Endothelial cell of umbilical vein (primary cell): ENCODE measurements around the gene NKG7. TPM values are rescaled to one million over a fixed set of nuclear protein-coding genes. Genes with fewer than 3 reads are reported as not detected.
"Not testable (repeated sequence)": the region's sequence is repeated elsewhere in the genome, so short reads cannot be mapped to it uniquely, and the experiment has no call there.

Experiments
- BruUV-seq: library from RNA; stranded (reverse); fragments of 400-500 nt; replicated peaks from 2 replicates; lab custom pipeline; 2021; lab: Mats Ljungman, UMichigan
- CTCF ChIA-PET: fragments of 300-600, 350-600 bp; sonication (Branson Sonifier 250); formaldehyde crosslinking; loops from one replicate; lab custom pipeline; 2021; ENCODE audit warnings: antibody characterized with exemption, inconsistent platforms; lab: Charles Lee
- POLR2A ChIA-PET: fragments of 300-600, 350-600 bp; sonication (Branson Sonifier 250); formaldehyde crosslinking; loops from one replicate; lab custom pipeline; 2021; ENCODE audit warnings: antibody characterized with exemption, inconsistent platforms; lab: Charles Lee
- DNase-seq: peaks from one replicate; pipeline ENCODE4 v3.0.0-alpha.2; 2011; ENCODE audit warnings: low read depth, low spot score
- FAIRE-seq: peaks from 2 replicates; lab custom pipeline; 2011; peaks lifted over from hg19 to GRCh38; lab: Jason Lieb, UNC
- H2AFZ ChIP-seq: 2 replicates; pipeline ENCODE4 v1.6.0; 2012; ENCODE audit warnings: low read depth, low read length, control low read depth, inconsistent platforms
- H3K27ac ChIP-seq: 2 replicates; pipeline ENCODE4 v1.5.1; 2011; ENCODE audit warnings: low read depth, mild to moderate bottlenecking, control low read depth, low read length, moderate library complexity; ENCODE audit not compliant: insufficient read depth
- H3K27me3 ChIP-seq, 2 experiments: 2 replicates each; pipeline versions ENCODE4 v1.6.0 to v1.6.1; 2011; ENCODE audit warnings: low read length in 2 of 2, mixed read lengths in 1 of 2; ENCODE audit not compliant: control insufficient read depth in 2 of 2, insufficient read depth in 2 of 2
- H3K36me3 ChIP-seq, 2 experiments: 2 replicates in 1 of 2; 3 replicates in 1 of 2; pipeline ENCODE4 v1.5.1; 2011; ENCODE audit warnings: low read length in 2 of 2, mild to moderate bottlenecking in 1 of 2, moderate library complexity in 1 of 2; ENCODE audit not compliant: control insufficient read depth in 2 of 2, insufficient read depth in 2 of 2; ENCODE audit errors: extremely low read depth in 1 of 2
- H3K4me1 ChIP-seq: 3 replicates; pipeline ENCODE4 v1.5.1; 2011; ENCODE audit warnings: mild to moderate bottlenecking, low read length; ENCODE audit not compliant: control insufficient read depth, insufficient read depth; ENCODE audit errors: extremely low read depth
- H3K4me2 ChIP-seq: 2 replicates; pipeline ENCODE4 v1.6.1; 2011; ENCODE audit warnings: low read length, control low read depth, mixed read lengths; ENCODE audit not compliant: insufficient read depth
- H3K4me3 ChIP-seq, 3 experiments: fragments of 200-600 bp in 1 of 3; sonication (generic), shearing (Covaris generic) in 1 of 3; replicated peaks in 1 of 3; 2 replicates each; pipeline ENCODE4 v1.5.1; 2011 to 2016; ENCODE audit warnings: control low read depth in 3 of 3, low read length in 3 of 3, mild to moderate bottlenecking in 2 of 3, inconsistent platforms in 1 of 3, low read depth in 1 of 3, moderate library complexity in 1 of 3; ENCODE audit not compliant: insufficient read depth in 1 of 3
- H3K79me2 ChIP-seq: 2 replicates; pipeline ENCODE4 v1.6.0; 2012; ENCODE audit warnings: low read length, inconsistent platforms; ENCODE audit not compliant: control insufficient read depth, insufficient read depth
- H3K9ac ChIP-seq: replicated peaks from 2 replicates; pipeline ENCODE3; 2011; ENCODE audit warnings: low read length, control low read depth; ENCODE audit not compliant: insufficient read depth; ENCODE audit errors: extremely low read depth
- H3K9me1 ChIP-seq: replicated peaks from 3 replicates; pipeline ENCODE4 v1.6.0; 2011; ENCODE audit warnings: mild to moderate bottlenecking, low read length; ENCODE audit not compliant: control insufficient read depth, insufficient read depth; ENCODE audit errors: extremely low read depth
- H3K9me3 ChIP-seq: replicated peaks from 2 replicates; pipeline ENCODE4 v1.5.1; 2012; ENCODE audit warnings: low read length, inconsistent platforms; ENCODE audit not compliant: control insufficient read depth, insufficient read depth
- H4K20me1 ChIP-seq: replicated peaks from 2 replicates; pipeline ENCODE3; 2011; ENCODE audit warnings: mild to moderate bottlenecking, low read length; ENCODE audit not compliant: control insufficient read depth, insufficient read depth; ENCODE audit errors: extremely low read depth
- CTCF ChIP-seq, 2 donors: IDR thresholded peaks; 1 replicate in 1 of 2; 2 replicates in 1 of 2; pipeline ENCODE4 v1.5.1; 2011; ENCODE audit warnings: low read length in 2 of 2, mild to moderate bottlenecking in 2 of 2, moderate library complexity in 2 of 2, control low read depth in 1 of 2, inconsistent platforms in 1 of 2, low read depth in 1 of 2; ENCODE audit not compliant: insufficient read depth in 1 of 2; ENCODE audit errors: extremely low read depth in 1 of 2
- EZH2 ChIP-seq: IDR thresholded peaks from 2 replicates; pipeline ENCODE4 v1.6.1; 2012; ENCODE audit warnings: borderline replicate concordance, low read depth, mild to moderate bottlenecking, moderate library complexity, low read length, inconsistent platforms; ENCODE audit not compliant: severe bottlenecking
- FOS ChIP-seq: IDR thresholded peaks from 2 replicates; pipeline ENCODE4 v1.6.1; 2011; ENCODE audit warnings: mild to moderate bottlenecking, low read length, moderate library complexity, borderline replicate concordance; ENCODE audit not compliant: insufficient read depth
- GATA2 ChIP-seq: IDR thresholded peaks from 2 replicates; pipeline ENCODE4 v1.7.0; 2011; ENCODE audit warnings: low read depth, mild to moderate bottlenecking, moderate library complexity, mixed read lengths, low read length; ENCODE audit not compliant: insufficient read length, insufficient read depth
- JUN ChIP-seq: IDR thresholded peaks from 2 replicates; pipeline ENCODE4 v1.6.1; 2011; ENCODE audit warnings: borderline replicate concordance, low read depth; ENCODE audit not compliant: insufficient read length, insufficient read depth
- MAX ChIP-seq: IDR thresholded peaks from 2 replicates; pipeline ENCODE4 v1.6.1; 2011; ENCODE audit not compliant: insufficient read depth, insufficient read length
- MYC ChIP-seq: IDR thresholded peaks from one replicate; pipeline ENCODE4 v1.6.1; 2011; ENCODE audit warnings: mild to moderate bottlenecking, low read depth, low read length
- POLR2A ChIP-seq: IDR thresholded peaks from 2 replicates; pipeline ENCODE4 v1.6.1; 2012; ENCODE audit warnings: low read depth, mild to moderate bottlenecking, control low read depth, low read length
- dilution Hi-C: fragments of 300-500 bp; cut with MboI; formaldehyde crosslinking; loops from one replicate; pipeline ENCODE4 v1.15.0; 2019; ENCODE audit warnings: low sequenced_read_pairs; ENCODE audit not compliant: extremely low pct_ligation_motif_present
- intact Hi-C: fragments of 100-400 bp; cut with micrococcal nuclease; formaldehyde crosslinking; loops from one replicate; pipeline ENCODE4 v1.10.0; 2022
- polyA plus RNA-seq, 4 experiments: library from polyadenylated mRNA; depleted of rRNA in 3 of 4; stranded (reverse) in 3 of 4; unstranded in 1 of 4; fragments of >200 nt; gene quantifications; 2 replicates each; pipeline versions ENCODE4 v1.2.1 to v1.2.3, GENCODE V29; 2011 to 2012; ENCODE audit warnings: missing spikeins in 1 of 4
- total RNA-seq: library from RNA; stranded (reverse); gene quantifications from 2 replicates; pipeline ENCODE4 v1.2.3, GENCODE V29; 2021

The NKG7 gene
- total and polyA plus RNA-seq, 2 donors (not counting 3 experiments of a cell fraction or from before 2014, with no cell fraction given): not detected

GRCh38 chr19:51402117-51402516 lies 29.7 kb upstream of the NKG7 start:
- TF ChIP-seq POLR2A (no peak), MAX (no peak), GATA2 (no peak), MYC (no peak), CTCF (IDR thresholded peaks at IDR 0.05; ENCODE audit: extremely low read depth in 1 of 2, insufficient read depth in 1 of 2, low read depth in 1 of 2, low read length in 2 of 2) (no peak), JUN (no peak), EZH2 (no peak), FOS (no peak)
- no peaks in the 10 kb centered on the region for H3K4me1 ChIP-seq
- no TSS peak for BruUV-seq
- H3K36me3 ChIP-seq: no peaks in the 10 kb centered on the region
- no peaks in the 10 kb centered on the region for H3K79me2 ChIP-seq
- H3K4me2 ChIP-seq: no peak overlapping the region
- no peaks in the 10 kb centered on the region for H3K27me3 ChIP-seq
- intact Hi-C loops: no loop called here
- H3K4me3 ChIP-seq: no peak overlapping the region
- POLR2A ChIA-PET: no interaction called here
- no peak for FAIRE-seq
- H3K9me1 ChIP-seq: no peaks in the 10 kb centered on the region
- H3K9ac ChIP-seq: no peak overlapping the region
- no peak for DNase-seq
- H3K27ac ChIP-seq: no peak overlapping the region
- H4K20me1 ChIP-seq: no peaks in the 10 kb centered on the region
- no peaks in the 10 kb centered on the region for H3K9me3 ChIP-seq
- dilution Hi-C loops: no loop called here
- H2AFZ ChIP-seq: no peak overlapping the region
- CTCF ChIA-PET: no interaction called here

GRCh38 chr19:51399936-51400335 lies 27.5 kb upstream of the NKG7 start:
- BruUV-seq, H2AFZ ChIP-seq, DNase-seq, H3K79me2 ChIP-seq, H3K9me3 ChIP-seq, H3K9me1 ChIP-seq, H3K4me3 ChIP-seq, H3K36me3 ChIP-seq, dilution Hi-C loops, H3K27ac ChIP-seq, H4K20me1 ChIP-seq, intact Hi-C loops, FAIRE-seq, POLR2A ChIA-PET, H3K4me2 ChIP-seq, H3K9ac ChIP-seq, H3K4me1 ChIP-seq, H3K27me3 ChIP-seq: not testable (repeated sequence)
- CTCF ChIA-PET: interaction anchor here (0.9 kb wide), 1 partner anchor 22 kb away, joined by 3 read pairs; no protein-coding TSS in a partner anchor
